ENCODE data around the gene CEP57L1.

GRCh38 chr6:109105681-109106080 lies 10.4 kb downstream of the CEP57L1 start:
- TF ChIP-seq CTCF (IDR thresholded peaks at IDR 0.05) (no peak), POLR2A (IDR thresholded peaks at IDR 0.05) (no peak)

Data from adrenal gland (tissue), 5 donors.